Thyroid gland (tissue), 4 donors: ENCODE data around the gene KCNB1. TPM values are rescaled to one million over a fixed set of nuclear protein-coding genes. Genes with fewer than 3 reads are reported as not detected.

Experiments
- DNase-seq, 2 donors: peaks; one replicate each; pipeline ENCODE4 v3.0.0-alpha.2; 2019
- H3K27ac ChIP-seq, 3 donors: fragments of 200-600 bp; sonication (generic); 1 replicate in 2 of 3; 2 replicates in 1 of 3; pipeline ENCODE4 v1.5.1; 2016 to 2019; ENCODE audit warnings: mild to moderate bottlenecking in 1 of 3, moderate library complexity in 1 of 3
- H3K27me3 ChIP-seq: fragments of 200-600 bp; sonication (generic); one replicate; pipeline ENCODE4 v1.5.1; 2019
- H3K36me3 ChIP-seq, 2 donors: fragments of 200-600 bp; sonication (generic); one replicate each; pipeline ENCODE4 v1.5.1; 2016 to 2019
- H3K4me1 ChIP-seq, 2 donors: fragments of 200-600 bp; sonication (generic); one replicate each; pipeline ENCODE4 v1.5.1; 2017 to 2019
- H3K4me3 ChIP-seq, 3 donors: fragments of 200-600 bp; sonication (generic); replicated peaks in 1 of 3; 1 replicate in 2 of 3; 2 replicates in 1 of 3; pipeline ENCODE4 v1.5.1; 2016; ENCODE audit warnings: mild to moderate bottlenecking in 1 of 3
- H3K9me3 ChIP-seq: fragments of 200-600 bp; sonication (generic); one replicate; pipeline ENCODE4 v1.5.1; 2017
- CTCF ChIP-seq, 6 experiments: fragments of 200-600 bp in 3 of 6; fragments of 450-650 bp in 3 of 6; sonication (generic) in 3 of 6; IDR thresholded peaks; one replicate each; pipeline ENCODE4 v1.5.1; 2016 to 2019; ENCODE audit warnings: antibody characterized with exemption in 6 of 6, mild to moderate bottlenecking in 2 of 6, inconsistent platforms in 1 of 6, moderate library complexity in 1 of 6
- POLR2A ChIP-seq, 2 donors: fragments of 450-650 bp; IDR thresholded peaks; one replicate each; pipeline ENCODE4 v1.6.1; 2017; ENCODE audit warnings: antibody characterized with exemption in 2 of 2, mild to moderate bottlenecking in 2 of 2, moderate library complexity in 1 of 2
- WGBS, 2 donors: methylation state at CpG; one replicate each; pipeline ENCODE4 v1.1.5; 2017; 5-methylcytosine and 5-hydroxymethylcytosine counted together
- intact Hi-C: fragments of 100-400 bp; cut with DNase I; formaldehyde crosslinking; loops from one replicate; pipeline ENCODE4 v1.15.1; 2023
- total RNA-seq, 4 donors: library from RNA; depleted of rRNA; stranded (reverse); fragments of >200 nt; gene quantifications; one replicate each; pipeline ENCODE4 v1.2.3, GENCODE V29; 2016

Gene KCNB1
- total RNA-seq, 4 donors from 2014 or later: 0.34 to 0.54 (median 0.47) TPM

- Histone ChIP-seq H3K27me3 (no peaks in the 10 kb centered on the region), H3K4me3 (no peak overlapping the region), H3K27ac (no peak overlapping the region), H3K9me3 (no peaks in the 10 kb centered on the region), H3K4me1 (no peaks in the 10 kb centered on the region), H3K36me3 (no peaks in the 10 kb centered on the region)
- TF ChIP-seq CTCF (IDR thresholded peaks at IDR 0.05) (no peak), POLR2A (IDR thresholded peaks at IDR 0.05) (no peak)
- intact Hi-C loops: no loop called here
- 68 to 72% methylated on average over 6 of the region's 6 CpGs for WGBS, 2 donors
- no peak for DNase-seq
Observed at GRCh38 chr20:49360242-49360968, 122.1 kb downstream of the KCNB1 start.

DNA sequence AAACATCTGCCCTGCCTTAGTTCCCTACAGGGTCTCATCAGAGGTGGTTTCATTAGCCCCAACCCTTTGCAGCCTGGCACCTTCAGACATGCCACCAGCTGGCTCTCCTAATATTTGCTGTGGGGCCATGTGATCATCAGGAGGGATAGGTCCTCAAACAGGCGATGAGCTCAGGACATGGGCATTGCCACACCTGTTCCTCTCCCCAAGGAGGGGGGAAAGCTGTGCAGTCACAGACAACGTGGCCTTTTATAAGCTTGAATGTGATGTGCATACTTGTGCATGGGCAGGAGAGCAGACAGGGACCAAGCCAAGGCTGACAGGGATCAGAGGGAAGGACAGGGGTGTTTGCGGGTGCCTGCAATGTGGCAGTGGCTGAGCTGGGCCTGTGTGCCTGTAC lies 125.8 kb downstream of the KCNB1 start:
- H3K27ac ChIP-seq: no peak overlapping the region
- intact Hi-C loops: no loop called here
- H3K4me3 ChIP-seq: no peak overlapping the region
- no peaks in the 10 kb centered on the region for H3K36me3 ChIP-seq
- H3K4me1 ChIP-seq: no peaks in the 10 kb centered on the region
- H3K9me3 ChIP-seq: no peaks in the 10 kb centered on the region
- WGBS, 2 donors: 71 to 72% methylated on average over 3 of the region's 3 CpGs
- DNase-seq: no peak
- no peak for TF ChIP-seq CTCF (IDR thresholded peaks at IDR 0.05)
- TF ChIP-seq POLR2A (IDR thresholded peaks at IDR 0.05): no peak
- H3K27me3 ChIP-seq: no peaks in the 10 kb centered on the region

- H3K36me3 ChIP-seq: no peaks in the 10 kb centered on the region
- no peaks in the 10 kb centered on the region for H3K27me3 ChIP-seq
- H3K9me3 ChIP-seq: no peaks in the 10 kb centered on the region
- intact Hi-C loops: no loop called here
- no peak overlapping the region for H3K4me3 ChIP-seq
- TF ChIP-seq POLR2A (IDR thresholded peaks at IDR 0.05) (no peak), CTCF (IDR thresholded peaks at IDR 0.05) (no peak)
- H3K27ac ChIP-seq: no peak overlapping the region
- no peak for DNase-seq
- WGBS, 2 donors: 91 to 93% methylated on average over 4 of the region's 4 CpGs
- no peaks in the 10 kb centered on the region for H3K4me1 ChIP-seq
Observed at GRCh38 chr20:49354673-49355072, 127.8 kb downstream of the KCNB1 start.

GRCh38 chr20:49353348-49353747 lies 129.1 kb downstream of the KCNB1 start:
- Histone ChIP-seq H3K4me1 (no peaks in the 10 kb centered on the region), H3K4me3 (no peak overlapping the region), H3K36me3 (no peaks in the 10 kb centered on the region), H3K27ac (no peak overlapping the region), H3K27me3 (no peaks in the 10 kb centered on the region), H3K9me3 (no peaks in the 10 kb centered on the region)
- TF ChIP-seq POLR2A (IDR thresholded peaks at IDR 0.05): no peak
- TF ChIP-seq CTCF (IDR thresholded peaks at IDR 0.05): no peak
- intact Hi-C loops: no loop called here
- DNase-seq: no peak
- WGBS, 2 donors: 75 to 86% methylated on average over 4 of the region's 4 CpGs

DNA sequence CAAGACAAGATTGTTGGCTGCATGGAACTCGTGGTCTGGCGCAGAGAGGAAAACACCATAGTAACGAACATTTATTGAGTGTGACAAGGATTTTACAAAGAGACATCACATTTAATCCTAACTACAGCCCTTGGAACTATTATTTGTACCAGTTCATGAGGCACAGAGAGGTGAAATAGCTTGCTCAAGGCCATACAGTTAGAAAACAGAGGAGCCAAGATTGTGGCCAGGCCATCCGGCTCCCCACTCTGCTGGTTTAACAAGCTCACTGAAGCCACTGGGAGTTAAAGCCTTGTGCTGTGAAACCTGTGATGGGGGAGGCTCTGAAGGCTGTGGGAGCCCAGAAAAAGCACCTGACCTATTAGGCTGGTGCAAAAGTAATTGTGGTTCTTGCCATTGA lies 129.7 kb downstream of the KCNB1 start:
- whole genome bisulfite sequencing, 2 donors: 91% methylated on average over 4 of the region's 4 CpGs
- H3K27ac ChIP-seq: no peak overlapping the region
- no peaks in the 10 kb centered on the region for H3K27me3 ChIP-seq
- DNase-seq: no peak
- TF ChIP-seq POLR2A (IDR thresholded peaks at IDR 0.05) (no peak), CTCF (IDR thresholded peaks at IDR 0.05) (no peak)
- H3K9me3 ChIP-seq: no peaks in the 10 kb centered on the region
- intact Hi-C loops: no loop called here
- H3K36me3 ChIP-seq: no peaks in the 10 kb centered on the region
- no peak overlapping the region for H3K4me3 ChIP-seq
- peaks cover 0 to 1% of the 10 kb centered on the region in 2 donors for H3K4me1 ChIP-seq
